Endothelial cell of umbilical vein (primary cell): ENCODE results near the gene COPS7A.

Experiments used
- CTCF ChIP-seq, 2 donors: IDR thresholded peaks; 1 replicate in 1 of 2; 2 replicates in 1 of 2; pipeline ENCODE4 v1.5.1; 2011; ENCODE audit warnings: low read length in 2 of 2, mild to moderate bottlenecking in 2 of 2, moderate library complexity in 2 of 2, control low read depth in 1 of 2, inconsistent platforms in 1 of 2, low read depth in 1 of 2; ENCODE audit not compliant: insufficient read depth in 1 of 2; ENCODE audit errors: extremely low read depth in 1 of 2
- EZH2 ChIP-seq: IDR thresholded peaks from 2 replicates; pipeline ENCODE4 v1.6.1; 2012; ENCODE audit warnings: borderline replicate concordance, low read depth, mild to moderate bottlenecking, moderate library complexity, low read length, inconsistent platforms; ENCODE audit not compliant: severe bottlenecking
- MYC ChIP-seq: IDR thresholded peaks from one replicate; pipeline ENCODE4 v1.6.1; 2011; ENCODE audit warnings: mild to moderate bottlenecking, low read depth, low read length

DNA sequence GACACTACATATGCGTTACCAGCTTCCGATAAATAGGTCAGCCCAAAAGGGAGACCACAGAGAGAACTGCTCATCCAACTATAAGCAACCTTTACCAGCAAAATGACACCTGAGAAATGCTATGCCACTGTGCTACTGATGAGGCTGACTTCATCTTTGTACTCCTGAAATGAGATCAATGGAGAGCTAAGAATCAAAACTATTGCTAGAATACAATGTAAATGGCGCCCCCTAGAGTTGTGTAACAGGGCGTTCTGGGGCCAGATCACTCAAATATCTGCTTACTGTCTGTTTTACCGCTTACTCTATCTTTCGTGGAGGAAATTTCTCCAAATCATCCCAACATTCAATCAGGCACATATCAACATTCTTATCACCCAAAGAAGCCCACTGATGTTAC is 39.2 kb upstream of the COPS7A start:
- TF ChIP-seq EZH2 (no peak), CTCF (IDR thresholded peaks at IDR 0.05; ENCODE audit: extremely low read depth in 1 of 2, insufficient read depth in 1 of 2, low read depth in 1 of 2, low read length in 2 of 2) (peak; percentile 44 to 55), MYC (no peak)
